ENCODE measurements around the gene FFAR4.

DNA sequence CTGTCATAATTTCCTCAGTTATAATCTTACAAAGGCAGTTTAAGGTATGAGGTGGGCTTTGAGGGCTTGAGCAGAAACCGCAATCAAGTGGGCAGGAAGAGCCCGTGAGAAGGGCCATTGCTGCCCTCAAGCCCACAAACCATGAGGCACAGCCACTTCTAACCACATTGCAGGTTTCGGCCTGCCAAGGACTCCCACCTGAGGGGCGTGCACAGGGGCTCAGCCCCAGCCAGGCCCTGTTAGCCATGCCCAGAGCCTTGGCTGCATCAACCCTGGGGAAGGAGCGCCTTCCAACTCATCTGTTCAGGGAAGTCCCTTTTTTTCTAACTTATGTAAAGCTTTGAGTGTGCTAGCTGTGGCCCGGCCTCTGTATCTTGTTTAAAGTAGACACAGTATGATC lies 5.9 kb upstream of the FFAR4 start:
- no peak for TF ChIP-seq POLR2AphosphoS5 (IDR thresholded peaks at IDR 0.05; ENCODE audit: low read depth)
- TF ChIP-seq, protein P1, sequence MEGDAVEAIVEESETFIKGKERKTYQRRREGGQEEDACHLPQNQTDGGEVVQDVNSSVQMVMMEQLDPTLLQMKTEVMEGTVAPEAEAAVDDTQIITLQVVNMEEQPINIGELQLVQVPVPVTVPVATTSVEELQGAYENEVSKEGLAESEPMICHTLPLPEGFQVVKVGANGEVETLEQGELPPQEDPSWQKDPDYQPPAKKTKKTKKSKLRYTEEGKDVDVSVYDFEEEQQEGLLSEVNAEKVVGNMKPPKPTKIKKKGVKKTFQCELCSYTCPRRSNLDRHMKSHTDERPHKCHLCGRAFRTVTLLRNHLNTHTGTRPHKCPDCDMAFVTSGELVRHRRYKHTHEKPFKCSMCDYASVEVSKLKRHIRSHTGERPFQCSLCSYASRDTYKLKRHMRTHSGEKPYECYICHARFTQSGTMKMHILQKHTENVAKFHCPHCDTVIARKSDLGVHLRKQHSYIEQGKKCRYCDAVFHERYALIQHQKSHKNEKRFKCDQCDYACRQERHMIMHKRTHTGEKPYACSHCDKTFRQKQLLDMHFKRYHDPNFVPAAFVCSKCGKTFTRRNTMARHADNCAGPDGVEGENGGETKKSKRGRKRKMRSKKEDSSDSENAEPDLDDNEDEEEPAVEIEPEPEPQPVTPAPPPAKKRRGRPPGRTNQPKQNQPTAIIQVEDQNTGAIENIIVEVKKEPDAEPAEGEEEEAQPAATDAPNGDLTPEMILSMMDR (IDR thresholded peaks at IDR 0.05; ENCODE audit: insufficient read depth, low read length), result no peak
